Dedifferentiated amniotic fluid mesenchymal stem cell (primary cell): Measurements from ENCODE around the gene CACNA1G.
A peak's percentile ranks its signal among the peaks of the same experiment; 100 is the strongest.

Source experiments
- DNase-seq: peaks from one replicate; pipeline ENCODE4 v3.0.0-alpha.2; 2016; ENCODE audit errors: extremely low spot score

Gene CACNA1G

GRCh38 chr17:50649042-50649908 lies 88.8 kb downstream of the CACNA1G start:
- DNase-seq: no peak

- no peak for DNase-seq
Observed at GRCh38 chr17:50651661-50652060, 91.1 kb downstream of the CACNA1G start.

- no peak for DNase-seq
Observed at GRCh38 chr17:50653738-50654137, 93.2 kb downstream of the CACNA1G start.

- DNase-seq: no peak
Observed at GRCh38 chr17:50656509-50656908, 96.0 kb downstream of the CACNA1G start.

GRCh38 chr17:50657054-50657453 lies 96.5 kb downstream of the CACNA1G start:
- DNase-seq: no peak

- DNase-seq: no peak
Observed at GRCh38 chr17:50657627-50658026, 97.1 kb downstream of the CACNA1G start.

- DNase-seq: no peak
Observed at GRCh38 chr17:50658616-50659015, 98.1 kb downstream of the CACNA1G start.

GRCh38 chr17:50659179-50659578 lies 98.7 kb downstream of the CACNA1G start:
- DNase-seq: no peak

GRCh38 chr17:50660042-50660886 lies 99.7 kb downstream of the CACNA1G start:
- no peak for DNase-seq

- DNase-seq: no peak
Observed at GRCh38 chr17:50660887-50661345, 100.4 kb downstream of the CACNA1G start.

- DNase-seq: no peak
Observed at GRCh38 chr17:50661348-50661747, 100.8 kb downstream of the CACNA1G start.

GRCh38 chr17:50661795-50662391 lies 101.4 kb downstream of the CACNA1G start:
- peak; percentile 85 for DNase-seq

- DNase-seq: no peak
Observed at GRCh38 chr17:50662632-50663225, 102.2 kb downstream of the CACNA1G start.

- no peak for DNase-seq
Observed at GRCh38 chr17:50663812-50664374, 103.4 kb downstream of the CACNA1G start.

- DNase-seq: no peak
Observed at GRCh38 chr17:50664788-50665458, 104.4 kb downstream of the CACNA1G start.

- no peak for DNase-seq
Observed at GRCh38 chr17:50665838-50666237, 105.3 kb downstream of the CACNA1G start.

GRCh38 chr17:50666316-50666715 lies 105.8 kb downstream of the CACNA1G start:
- DNase-seq: no peak

- no peak for DNase-seq
Observed at GRCh38 chr17:50667259-50668024, 106.9 kb downstream of the CACNA1G start.

- DNase-seq: no peak
Observed at GRCh38 chr17:50668025-50668837, 107.7 kb downstream of the CACNA1G start.
